ENCODE data around the gene HEXIM2. TPM values are rescaled to one million over a fixed set of nuclear protein-coding genes. Genes with fewer than 3 reads are reported as not detected.

Gene HEXIM2
- total and polyA plus RNA-seq, 2 of the 13 experiments (the other 11 are each of a cell fraction or from before 2014, with no cell fraction given), result 27.1 to 32.4 TPM

DNA sequence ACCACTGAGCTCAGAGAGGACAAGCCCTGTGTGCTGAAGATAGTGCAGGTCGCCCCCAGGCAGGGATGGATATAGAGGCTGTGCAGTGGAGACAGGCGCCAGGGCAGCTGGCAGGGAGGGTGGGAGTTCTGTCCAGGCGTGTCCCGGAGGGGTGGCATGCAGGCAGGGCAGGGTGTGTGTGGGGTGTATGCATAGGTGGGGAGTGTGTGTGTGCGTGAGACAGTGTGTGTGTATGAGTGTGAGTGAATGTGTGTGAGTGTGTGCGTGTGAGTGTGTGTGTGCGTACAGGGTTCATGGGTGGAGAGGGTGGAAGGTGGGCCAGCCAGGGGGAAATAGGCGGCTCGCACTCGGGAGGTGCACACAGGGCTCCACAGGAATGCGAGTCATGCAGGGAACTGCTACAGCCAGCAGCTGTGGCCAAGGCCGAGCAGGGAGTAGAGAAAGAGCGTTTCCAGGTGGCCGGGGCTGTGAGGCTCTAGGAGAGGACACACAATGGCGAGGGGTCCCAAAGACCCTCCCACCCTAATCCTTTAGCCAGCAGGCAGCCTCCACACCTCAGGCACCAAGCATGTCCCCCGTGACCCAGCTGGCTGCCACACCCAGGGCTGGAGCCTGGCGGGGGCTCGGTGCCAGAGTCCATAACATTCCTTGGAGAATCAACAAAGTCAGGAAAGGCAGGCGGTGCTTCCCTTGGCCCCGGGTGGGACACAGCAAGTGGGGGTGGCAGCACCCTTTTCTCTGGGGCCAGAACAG, 34.0 kb upstream of the HEXIM2 start (continued):
- TF ChIP-seq SUZ12 (IDR thresholded peaks at IDR 0.05; ENCODE audit: low read depth, low read length) (no peak), YEATS4 (CRISPR knock-in tag; IDR thresholded peaks at IDR 0.05; ENCODE audit: borderline replicate concordance) (peak; percentile 58; the same call in 1 of the 2 replicates), MXI1 (IDR thresholded peaks at IDR 0.05; ENCODE audit: borderline replicate concordance, low read depth, low read length) (no peak; the same call in 2 of the 3 replicates), FOXJ3 (CRISPR knock-in tag; IDR thresholded peaks at IDR 0.05; ENCODE audit: borderline replicate concordance) (no peak), GFI1 (CRISPR knock-in tag; IDR thresholded peaks at IDR 0.05; ENCODE audit: borderline replicate concordance) (peak; percentile 47; the same call in 1 of the 2 replicates), SNRNP70 (IDR thresholded peaks at IDR 0.05; ENCODE audit: low read depth, low read length) (no peak), ZNF674 (CRISPR knock-in tag; IDR thresholded peaks at IDR 0.05; ENCODE audit: low read depth) (no peak), CEBPB (IDR thresholded peaks at IDR 0.05; ENCODE audit: borderline replicate concordance, low read depth, low read length) (no peak), DNMT3B (CRISPR knock-in tag; conservative IDR thresholded peaks at IDR 0.05) (no peak), ELF1 (CRISPR knock-in tag; IDR thresholded peaks at IDR 0.05) (no peak; the same call in 1 of the 2 replicates), ZNF367 (CRISPR knock-in tag; IDR thresholded peaks at IDR 0.05; ENCODE audit: borderline replicate concordance) (no peak), ATF1 (CRISPR knock-in tag; IDR thresholded peaks at IDR 0.05) (no peak), CEBPG (CRISPR knock-in tag; IDR thresholded peaks at IDR 0.05) (peak; percentile 35; the same call in 1 of the 2 replicates), ZMAT5 (CRISPR knock-in tag; IDR thresholded peaks at IDR 0.05; ENCODE audit: borderline replicate concordance, low read depth) (no peak), STAG1 (CRISPR knock-in tag; IDR thresholded peaks at IDR 0.05) (no peak), JUNB (CRISPR knock-in tag; IDR thresholded peaks at IDR 0.05; ENCODE audit: borderline replicate concordance) (no peak), HCFC1 (IDR thresholded peaks at IDR 0.05; ENCODE audit: low read depth, low read length) (no peak), NONO (IDR thresholded peaks at IDR 0.05) (no peak), NONO (CRISPR knock-in tag; conservative IDR thresholded peaks at IDR 0.05) (no peak; the same call in 1 of the 2 replicates), NFE2 (CRISPR knock-in tag; IDR thresholded peaks at IDR 0.05) (no peak)
- TF ChIP-seq, protein P1, sequence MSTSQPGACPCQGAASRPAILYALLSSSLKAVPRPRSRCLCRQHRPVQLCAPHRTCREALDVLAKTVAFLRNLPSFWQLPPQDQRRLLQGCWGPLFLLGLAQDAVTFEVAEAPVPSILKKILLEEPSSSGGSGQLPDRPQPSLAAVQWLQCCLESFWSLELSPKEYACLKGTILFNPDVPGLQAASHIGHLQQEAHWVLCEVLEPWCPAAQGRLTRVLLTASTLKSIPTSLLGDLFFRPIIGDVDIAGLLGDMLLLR (CRISPR knock-in tag; IDR thresholded peaks at IDR 0.05), result peak; percentile 50; the same call in 1 of the 2 replicates
- TF ChIP-seq, protein P2, sequence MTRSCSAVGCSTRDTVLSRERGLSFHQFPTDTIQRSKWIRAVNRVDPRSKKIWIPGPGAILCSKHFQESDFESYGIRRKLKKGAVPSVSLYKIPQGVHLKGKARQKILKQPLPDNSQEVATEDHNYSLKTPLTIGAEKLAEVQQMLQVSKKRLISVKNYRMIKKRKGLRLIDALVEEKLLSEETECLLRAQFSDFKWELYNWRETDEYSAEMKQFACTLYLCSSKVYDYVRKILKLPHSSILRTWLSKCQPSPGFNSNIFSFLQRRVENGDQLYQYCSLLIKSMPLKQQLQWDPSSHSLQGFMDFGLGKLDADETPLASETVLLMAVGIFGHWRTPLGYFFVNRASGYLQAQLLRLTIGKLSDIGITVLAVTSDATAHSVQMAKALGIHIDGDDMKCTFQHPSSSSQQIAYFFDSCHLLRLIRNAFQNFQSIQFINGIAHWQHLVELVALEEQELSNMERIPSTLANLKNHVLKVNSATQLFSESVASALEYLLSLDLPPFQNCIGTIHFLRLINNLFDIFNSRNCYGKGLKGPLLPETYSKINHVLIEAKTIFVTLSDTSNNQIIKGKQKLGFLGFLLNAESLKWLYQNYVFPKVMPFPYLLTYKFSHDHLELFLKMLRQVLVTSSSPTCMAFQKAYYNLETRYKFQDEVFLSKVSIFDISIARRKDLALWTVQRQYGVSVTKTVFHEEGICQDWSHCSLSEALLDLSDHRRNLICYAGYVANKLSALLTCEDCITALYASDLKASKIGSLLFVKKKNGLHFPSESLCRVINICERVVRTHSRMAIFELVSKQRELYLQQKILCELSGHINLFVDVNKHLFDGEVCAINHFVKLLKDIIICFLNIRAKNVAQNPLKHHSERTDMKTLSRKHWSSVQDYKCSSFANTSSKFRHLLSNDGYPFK (CRISPR knock-in tag; IDR thresholded peaks at IDR 0.05; ENCODE audit: borderline replicate concordance), result peak; percentile 67; the same call in 1 of the 2 replicates
- TF ChIP-seq, protein P3, sequence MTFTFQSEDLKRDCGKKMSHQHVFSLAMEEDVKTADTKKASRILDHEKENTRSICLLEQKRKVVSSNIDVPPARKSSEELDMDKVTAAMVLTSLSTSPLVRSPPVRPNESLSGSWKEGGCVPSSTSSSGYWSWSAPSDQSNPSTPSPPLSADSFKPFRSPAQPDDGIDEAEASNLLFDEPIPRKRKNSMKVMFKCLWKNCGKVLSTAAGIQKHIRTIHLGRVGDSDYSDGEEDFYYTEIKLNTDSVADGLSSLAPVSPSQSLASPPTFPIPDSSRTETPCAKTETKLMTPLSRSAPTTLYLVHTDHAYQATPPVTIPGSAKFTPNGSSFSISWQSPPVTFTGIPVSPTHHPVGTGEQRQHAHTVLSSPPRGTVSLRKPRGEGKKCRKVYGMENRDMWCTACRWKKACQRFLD (CRISPR knock-in tag; IDR thresholded peaks at IDR 0.05; ENCODE audit: borderline replicate concordance), result no peak
- TF ChIP-seq, protein P4, sequence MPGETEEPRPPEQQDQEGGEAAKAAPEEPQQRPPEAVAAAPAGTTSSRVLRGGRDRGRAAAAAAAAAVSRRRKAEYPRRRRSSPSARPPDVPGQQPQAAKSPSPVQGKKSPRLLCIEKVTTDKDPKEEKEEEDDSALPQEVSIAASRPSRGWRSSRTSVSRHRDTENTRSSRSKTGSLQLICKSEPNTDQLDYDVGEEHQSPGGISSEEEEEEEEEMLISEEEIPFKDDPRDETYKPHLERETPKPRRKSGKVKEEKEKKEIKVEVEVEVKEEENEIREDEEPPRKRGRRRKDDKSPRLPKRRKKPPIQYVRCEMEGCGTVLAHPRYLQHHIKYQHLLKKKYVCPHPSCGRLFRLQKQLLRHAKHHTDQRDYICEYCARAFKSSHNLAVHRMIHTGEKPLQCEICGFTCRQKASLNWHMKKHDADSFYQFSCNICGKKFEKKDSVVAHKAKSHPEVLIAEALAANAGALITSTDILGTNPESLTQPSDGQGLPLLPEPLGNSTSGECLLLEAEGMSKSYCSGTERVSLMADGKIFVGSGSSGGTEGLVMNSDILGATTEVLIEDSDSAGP (CRISPR knock-in tag; IDR thresholded peaks at IDR 0.05; ENCODE audit: borderline replicate concordance), result peak; percentile 65
